HG03457 (cell line): ENCODE measurements around the gene MED12L.

Source experiments
- ATAC-seq: cut with Tn5 transposase; IDR thresholded peaks from one replicate; pipeline ENCODE4 v1.9.1; 2021; ENCODE audit warnings: moderate number of reproducible peaks; ENCODE audit not compliant: unreplicated experiment

MED12L gene

DNA sequence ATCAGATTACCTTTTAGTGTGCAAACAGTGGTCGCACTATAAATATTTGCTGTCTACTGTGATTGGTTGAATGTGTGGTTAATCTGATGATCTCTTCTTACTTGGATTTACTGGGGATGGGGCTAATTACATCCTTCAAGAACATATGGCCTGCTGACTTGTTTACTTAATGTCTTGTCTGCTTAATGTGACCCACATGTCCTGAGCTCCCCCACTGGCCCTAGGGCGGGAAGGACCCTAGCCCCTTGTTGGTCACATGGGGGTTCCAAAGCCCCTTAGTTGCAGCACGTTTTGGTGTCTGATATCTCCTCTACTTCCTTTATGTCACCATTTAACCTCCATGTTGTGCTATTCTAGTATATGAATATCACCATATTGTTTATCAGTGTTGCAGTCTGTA lies 316.9 kb downstream of the MED12L start:
- ATAC-seq: no peak

- no peak for ATAC-seq
Measured at GRCh38 chr3:151403246-151403645, 317.8 kb downstream of the MED12L start.

DNA sequence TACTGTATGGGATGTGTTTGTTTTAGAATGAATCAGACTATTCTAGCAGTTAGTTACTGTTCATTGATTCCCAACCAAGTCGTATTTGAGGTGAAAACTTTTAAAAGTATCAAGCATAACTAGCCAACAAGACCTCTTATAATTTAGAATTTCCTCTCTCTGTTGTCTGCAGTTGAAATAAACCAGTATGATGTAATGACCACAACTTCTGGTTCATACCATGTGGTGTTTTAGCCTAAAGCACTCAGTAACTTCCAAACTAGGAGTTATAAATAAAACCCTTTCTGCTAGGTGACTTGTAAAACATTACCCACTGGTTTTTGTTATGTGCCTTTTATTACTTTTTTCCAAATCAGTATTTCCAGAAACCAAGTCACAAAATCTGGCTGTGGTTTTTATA lies 318.9 kb downstream of the MED12L start:
- peak; percentile 78 for ATAC-seq

DNA sequence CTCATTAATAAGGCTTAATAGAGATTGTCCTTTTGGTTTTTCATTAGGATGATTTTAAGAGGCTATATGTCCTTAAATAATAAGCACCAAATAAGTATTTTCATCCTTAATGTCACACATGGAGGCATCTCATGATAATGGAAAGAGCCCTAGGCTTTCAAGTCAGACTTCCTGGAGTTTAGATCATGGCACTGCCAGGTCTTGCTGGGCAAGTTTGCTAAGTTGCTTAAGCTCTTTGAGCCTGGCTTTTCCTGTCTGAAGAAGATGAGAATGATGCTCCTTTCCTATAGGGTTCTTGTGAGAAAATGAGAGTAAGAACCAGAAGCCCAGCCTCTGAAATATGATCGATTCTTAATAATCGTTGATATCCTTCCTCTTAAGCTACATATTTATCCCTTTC lies 322.5 kb downstream of the MED12L start:
- no peak for ATAC-seq

- ATAC-seq: no peak
Measured at GRCh38 chr3:151410891-151411559, 325.6 kb downstream of the MED12L start.

DNA sequence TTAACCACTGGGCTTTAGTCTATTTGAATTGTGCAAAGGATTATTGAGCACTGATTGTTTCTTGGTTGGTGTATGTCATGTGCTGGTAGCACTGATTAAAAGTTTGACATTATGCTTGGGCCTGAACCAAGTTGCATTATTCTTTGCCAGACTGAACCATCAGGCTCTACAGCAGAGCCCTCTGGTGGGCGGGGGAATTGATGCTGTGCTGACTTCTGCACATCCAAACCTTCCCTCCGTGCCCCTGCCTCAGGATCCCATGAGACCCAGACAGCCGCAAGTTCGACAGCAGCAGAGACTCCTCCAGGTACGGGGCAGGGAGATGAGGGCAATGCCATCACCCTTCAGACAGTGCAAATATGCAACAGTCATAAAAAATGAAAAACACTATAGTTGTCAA lies 327.5 kb downstream of the MED12L start:
- no peak for ATAC-seq

- ATAC-seq: no peak
Measured at GRCh38 chr3:151415289-151415688, 329.8 kb downstream of the MED12L start.

GRCh38 chr3:151419806-151420205 lies 334.3 kb downstream of the MED12L start:
- ATAC-seq: no peak

DNA sequence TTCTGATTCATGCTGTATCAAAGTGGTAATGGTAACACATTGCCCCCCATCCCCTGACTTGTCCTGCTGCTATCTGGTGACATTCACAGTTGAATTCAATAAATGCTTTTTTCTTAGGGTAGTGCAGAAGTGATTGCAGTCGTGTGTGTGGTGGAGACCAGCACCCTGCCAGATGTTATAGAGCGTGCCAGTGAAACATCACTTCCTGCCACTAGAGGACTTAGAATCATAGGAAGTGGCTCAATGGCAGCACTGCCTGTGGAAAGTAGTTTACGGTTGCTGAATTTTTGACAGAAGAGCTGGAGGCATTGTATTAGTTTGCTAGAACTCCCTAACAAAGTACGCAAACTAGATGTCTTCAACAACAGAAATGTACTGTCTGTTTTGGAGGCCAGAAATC lies 336.5 kb downstream of the MED12L start:
- no peak for ATAC-seq

GRCh38 chr3:151423091-151423490 lies 337.6 kb downstream of the MED12L start:
- ATAC-seq: no peak

GRCh38 chr3:151425627-151426340 lies 340.3 kb downstream of the MED12L start:
- ATAC-seq: no peak

DNA sequence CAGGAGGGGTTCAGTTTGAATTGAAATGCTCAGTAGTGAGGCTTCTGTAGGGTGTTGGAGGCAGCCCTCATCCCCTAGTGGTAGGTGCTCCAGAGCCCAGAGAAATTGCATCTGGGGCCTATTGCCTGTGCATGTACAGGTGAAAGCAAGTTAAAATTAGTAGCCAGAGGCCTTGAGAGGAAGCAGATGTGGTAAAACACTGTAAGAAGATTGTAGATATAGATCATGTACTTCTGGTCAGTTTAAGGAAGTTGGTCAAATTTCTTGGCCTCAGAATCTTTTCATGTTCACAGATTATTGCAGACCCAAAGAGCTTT lies 340.8 kb downstream of the MED12L start:
- ATAC-seq: no peak

GRCh38 chr3:151428386-151428785 lies 342.9 kb downstream of the MED12L start:
- ATAC-seq: no peak

GRCh38 chr3:151430821-151431484 lies 345.5 kb downstream of the MED12L start:
- ATAC-seq: no peak

- ATAC-seq: no peak
Measured at GRCh38 chr3:151431940-151432339, 346.5 kb downstream of the MED12L start.

- no peak for ATAC-seq
Measured at GRCh38 chr3:151432616-151433372, 347.3 kb downstream of the MED12L start.

- no peak for ATAC-seq
Measured at GRCh38 chr3:151434151-151434890, 348.9 kb downstream of the MED12L start.

- no peak for ATAC-seq
Measured at GRCh38 chr3:151436675-151437446, 351.4 kb downstream of the MED12L start.

DNA sequence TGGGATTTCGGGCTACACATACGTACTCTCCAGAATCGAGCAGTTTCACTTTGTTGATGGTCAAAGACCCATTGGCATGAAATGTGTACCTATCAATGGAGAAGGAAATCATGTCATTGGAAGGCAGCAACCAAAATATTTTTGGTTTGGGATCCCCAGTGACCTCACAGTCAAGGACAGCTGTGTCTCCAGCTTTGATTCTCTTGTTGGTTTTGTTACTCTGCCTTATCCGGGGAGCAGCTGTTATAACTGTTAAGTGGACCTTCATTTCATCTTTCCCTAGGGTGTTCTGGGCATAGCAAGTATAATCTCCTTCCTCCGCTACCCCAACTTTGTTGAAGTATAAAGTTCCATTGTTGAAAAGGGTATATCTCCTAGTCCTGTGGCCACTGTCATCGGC lies 352.4 kb downstream of the MED12L start:
- ATAC-seq: no peak

GRCh38 chr3:151439652-151440125 lies 354.2 kb downstream of the MED12L start:
- peak; percentile 55 for ATAC-seq
